HTERT RPE-1 (cell line): ENCODE results near the gene DIP2A.
"Not testable (repeated sequence)": the region's sequence is repeated elsewhere in the genome, so short reads cannot be mapped to it uniquely, and the experiment has no call there.

ENCODE experiments used
- in situ Hi-C: fragments of 300-500 bp; cut with MboI; formaldehyde crosslinking; loops from 4 replicates; pipeline ENCODE4 v1.14.3; 2020; ENCODE audit warnings: low sequenced_read_pairs

Gene DIP2A

DNA sequence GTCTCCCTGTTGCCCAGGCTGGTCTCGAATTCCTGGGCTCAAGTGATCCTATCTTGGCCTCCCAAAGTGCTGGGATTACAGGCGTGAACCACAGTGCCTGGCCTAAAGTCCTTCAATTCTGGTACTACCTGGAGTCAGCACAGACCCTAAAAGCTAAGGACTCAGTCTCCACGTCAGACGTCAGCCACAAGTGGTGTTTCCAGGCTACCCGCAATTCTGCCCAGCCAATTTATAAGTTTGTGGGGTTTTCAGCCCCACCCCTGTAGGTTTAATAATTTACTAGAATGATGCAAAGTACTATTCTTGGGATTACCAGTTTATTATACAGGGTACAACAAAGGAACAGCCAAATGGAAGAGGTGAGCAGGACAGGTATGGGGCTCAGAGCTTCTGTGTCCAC lies 10.6 kb upstream of the DIP2A start:
- in situ Hi-C loops: no loop called here

DNA sequence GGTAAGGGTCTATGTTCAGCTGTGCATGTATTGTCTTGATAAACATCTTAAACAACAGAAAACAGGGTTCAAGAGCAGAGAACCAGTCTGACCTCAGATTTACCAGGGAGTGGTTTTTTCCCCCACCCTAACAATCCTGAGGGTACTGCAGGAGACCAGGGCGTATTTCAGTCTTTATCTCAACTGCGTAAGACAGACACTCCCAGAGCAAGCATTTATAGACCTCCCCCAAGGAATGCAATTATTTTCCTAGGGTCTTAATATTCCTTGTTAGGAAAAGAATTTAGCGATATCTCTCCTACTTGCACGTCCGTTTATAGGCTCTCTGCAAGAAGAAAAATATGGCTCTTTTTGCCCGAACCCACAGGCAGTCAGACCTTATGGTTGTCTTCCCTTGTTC lies 9.8 kb upstream of the DIP2A start:
- in situ Hi-C loops: not testable (repeated sequence)

DNA sequence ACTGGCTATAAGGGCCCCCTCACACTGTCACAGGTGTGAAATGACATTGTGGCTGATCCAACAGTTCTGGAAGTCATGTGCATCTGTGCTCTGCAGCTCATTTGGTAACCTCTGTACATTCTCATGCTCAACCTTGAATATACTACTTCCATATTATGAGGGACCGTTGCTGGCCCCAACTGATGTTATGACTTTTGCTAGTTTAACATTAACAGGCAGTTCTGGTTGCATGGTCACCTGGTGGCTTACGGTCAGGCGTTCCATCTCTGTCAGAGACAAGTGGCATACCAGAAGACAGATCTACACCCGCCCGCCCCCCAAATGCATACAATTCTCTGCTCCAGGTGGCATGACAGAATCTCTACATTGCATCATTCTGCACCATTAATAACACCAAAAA lies 6.0 kb upstream of the DIP2A start:
- in situ Hi-C loops: no loop called here

DNA sequence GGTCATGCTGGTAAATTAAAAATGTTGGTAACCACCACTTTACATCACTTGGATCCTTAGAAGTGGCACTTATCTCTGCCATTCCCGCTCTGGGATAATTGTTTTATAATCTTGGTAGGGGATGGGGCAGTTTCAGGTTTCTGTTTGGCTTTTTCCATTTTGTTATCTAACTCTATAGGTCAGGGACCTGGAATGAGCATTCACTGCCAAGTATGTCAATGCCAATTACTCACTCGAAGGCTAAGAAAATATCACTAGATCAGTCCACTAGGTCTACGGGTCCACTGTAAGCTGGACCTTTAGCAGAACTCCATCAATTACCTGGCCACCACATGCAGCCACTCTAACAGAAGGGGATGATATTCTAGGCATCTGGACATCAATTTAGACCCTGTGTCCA lies 4.5 kb upstream of the DIP2A start:
- in situ Hi-C loops: no loop called here

DNA sequence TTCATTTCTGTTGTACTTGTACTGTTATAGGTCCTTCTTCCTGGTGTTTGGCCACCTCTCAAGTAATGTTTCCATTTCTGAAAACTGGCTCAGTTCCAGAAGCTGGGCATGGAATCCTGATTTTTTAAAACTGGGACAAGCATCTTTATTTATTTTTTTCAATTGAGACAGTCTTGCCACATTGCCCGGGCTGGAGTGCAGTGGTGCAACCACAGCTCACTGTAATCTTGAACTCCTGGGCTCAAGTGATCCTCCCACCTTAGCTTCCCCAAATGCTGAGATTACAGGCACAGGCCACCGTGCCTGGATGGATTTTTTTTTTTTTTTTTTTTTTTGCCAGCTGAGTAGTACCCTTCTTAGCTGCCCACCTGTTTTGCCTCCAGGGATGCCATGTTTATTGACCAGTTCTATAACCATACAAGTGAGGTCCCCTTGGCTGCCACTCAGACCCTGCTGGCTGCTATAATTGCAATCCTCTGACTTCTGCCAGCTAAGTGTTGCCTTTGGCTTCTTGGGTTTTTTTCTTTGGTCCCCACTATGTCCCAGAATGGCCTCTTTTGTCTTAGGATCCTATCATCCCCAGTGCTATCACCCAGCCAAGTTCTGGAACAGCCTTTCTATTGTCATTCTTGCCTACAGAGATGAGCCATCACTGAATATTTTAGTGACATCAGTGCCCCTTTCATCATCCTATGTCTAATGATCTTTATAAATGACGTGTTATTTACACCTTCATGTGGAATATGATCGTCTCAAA lies 3.9 kb upstream of the DIP2A start:
- in situ Hi-C loops: no loop called here

DNA sequence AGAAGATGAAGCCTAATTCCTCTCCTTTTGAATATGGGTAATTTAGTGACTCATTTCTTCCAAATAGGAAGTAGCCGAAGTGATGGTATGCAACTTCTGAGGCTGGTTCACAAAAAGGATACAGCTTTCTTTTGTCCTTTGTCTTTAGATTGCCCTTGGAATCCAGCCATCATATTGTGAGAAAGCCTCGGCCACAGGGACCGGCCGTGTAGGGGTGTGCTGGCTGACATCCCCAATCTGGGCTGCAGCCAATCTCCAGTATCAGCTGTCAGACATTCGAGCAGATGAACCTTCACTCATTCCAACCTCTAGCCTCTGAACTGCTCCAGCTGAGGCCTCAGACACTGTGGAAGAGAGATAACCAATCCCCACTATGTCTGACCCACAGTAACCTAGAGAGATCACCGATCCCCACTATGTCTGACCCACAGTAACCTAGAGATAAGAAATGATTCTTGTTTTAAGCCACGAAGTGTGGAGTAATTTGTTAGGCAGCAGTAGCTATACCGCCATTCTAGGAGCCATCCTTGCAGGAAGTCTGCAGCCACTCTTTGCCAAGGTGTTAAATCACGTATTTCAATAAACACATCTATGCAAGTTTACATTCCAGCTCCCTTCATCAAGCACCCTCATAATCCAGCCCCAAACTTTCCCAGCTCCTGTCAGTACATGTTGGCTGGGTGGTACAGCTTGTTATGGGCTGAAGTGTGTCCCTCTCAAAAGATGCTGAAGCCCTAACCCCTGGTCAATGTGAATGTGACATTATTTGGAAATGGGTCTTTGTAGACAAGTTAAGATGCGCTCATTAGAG lies 2.9 kb upstream of the DIP2A start:
- in situ Hi-C loops: no loop called here

DNA sequence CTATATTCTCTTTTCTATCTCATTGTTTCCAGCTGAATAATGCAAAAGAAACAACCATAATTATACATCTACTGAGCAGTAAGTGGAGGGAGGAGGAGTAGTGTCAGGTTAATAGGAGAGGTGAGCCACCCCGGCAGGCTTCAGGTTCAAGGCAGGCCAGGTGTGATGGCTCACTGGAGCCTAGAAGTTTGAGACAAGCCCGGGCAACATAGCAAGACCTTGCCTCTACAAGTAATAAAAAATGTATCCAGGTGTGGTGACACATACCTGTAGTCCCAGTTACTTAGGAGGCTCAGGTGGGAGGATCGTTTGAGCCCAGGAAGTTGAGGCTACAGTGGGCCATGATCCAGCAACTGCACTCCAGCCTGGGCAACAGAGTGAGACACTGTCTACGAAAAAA lies 1.9 kb upstream of the DIP2A start:
- in situ Hi-C loops: no loop called here

DNA sequence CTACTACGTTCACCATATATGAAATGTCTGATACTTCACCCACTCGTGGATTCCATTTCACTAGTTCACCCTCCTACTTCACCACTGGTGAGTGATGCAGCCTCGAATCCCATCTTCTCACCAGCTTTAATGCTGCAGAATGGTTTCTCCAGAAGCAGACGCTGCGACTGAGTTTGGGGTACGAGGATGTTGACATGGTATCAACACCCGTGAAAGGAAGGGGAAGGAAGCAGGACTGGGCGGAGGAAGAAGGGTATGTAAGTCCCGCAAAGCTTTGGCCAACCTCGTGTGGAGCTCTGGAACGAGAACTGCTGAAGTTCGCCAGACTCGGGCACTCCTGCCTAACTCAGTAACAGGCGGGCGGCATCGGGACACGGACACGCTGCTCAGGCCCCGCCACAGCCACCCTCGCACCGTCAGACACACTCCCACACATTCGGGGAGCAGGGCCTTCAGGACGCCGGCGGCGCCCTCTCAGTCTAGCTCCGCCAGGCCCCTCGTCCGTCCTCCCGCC lies 833 bp upstream of the DIP2A start:
- in situ Hi-C loops: no loop called here

DNA sequence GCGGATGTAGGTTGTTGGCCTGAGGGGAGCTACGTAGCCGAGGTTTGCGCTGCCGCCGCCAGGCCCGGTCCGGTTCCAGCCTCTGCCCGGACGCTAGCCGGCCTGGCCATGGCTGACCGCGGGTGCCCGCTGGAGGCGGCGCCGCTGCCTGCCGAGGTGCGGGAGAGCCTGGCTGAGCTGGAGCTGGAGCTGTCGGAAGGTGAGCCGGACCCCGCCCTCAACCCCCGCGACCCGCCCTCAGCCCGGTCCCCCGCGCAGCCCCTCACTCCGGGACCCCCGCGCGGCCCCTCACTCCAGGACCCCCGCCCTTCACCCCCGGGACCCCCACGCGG lies 299 bp downstream of the DIP2A start:
- in situ Hi-C loops: no loop called here

DNA sequence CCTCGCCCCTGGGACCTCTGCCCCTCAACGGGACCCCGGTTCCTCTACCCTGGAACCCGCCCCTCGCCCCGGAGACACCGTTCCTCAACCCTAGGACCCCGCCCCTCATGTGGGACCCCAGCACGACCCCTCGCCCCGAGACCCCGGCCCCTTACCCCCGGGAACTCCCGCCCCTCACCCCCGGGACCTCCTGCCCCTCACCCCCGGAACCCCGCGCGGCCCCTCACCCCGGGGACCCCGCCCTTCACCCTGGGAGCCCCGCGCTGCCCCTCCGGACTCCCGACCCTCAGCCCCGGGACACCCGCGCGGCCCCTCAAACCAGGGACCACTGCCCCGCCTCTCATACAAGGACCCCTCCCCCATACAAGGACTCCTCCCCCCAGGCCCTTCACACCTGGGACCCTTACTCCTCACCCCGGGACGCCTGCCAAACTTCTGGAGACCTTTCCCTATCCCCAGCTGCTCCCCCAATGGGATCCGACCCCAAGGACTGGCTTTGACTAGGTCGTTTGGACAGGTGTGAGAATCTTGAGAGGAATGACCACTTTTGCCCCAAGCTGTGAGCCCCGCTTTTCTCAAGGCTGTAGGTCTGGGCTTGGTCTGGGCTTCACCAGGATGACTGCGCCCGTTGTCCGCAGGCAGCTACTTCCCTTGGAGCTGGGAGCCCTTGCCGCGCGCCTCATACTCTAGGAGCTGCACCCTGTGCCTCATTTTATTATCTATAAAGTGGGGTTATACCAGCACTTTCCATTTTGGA lies 843 bp downstream of the DIP2A start:
- in situ Hi-C loops: no loop called here

DNA sequence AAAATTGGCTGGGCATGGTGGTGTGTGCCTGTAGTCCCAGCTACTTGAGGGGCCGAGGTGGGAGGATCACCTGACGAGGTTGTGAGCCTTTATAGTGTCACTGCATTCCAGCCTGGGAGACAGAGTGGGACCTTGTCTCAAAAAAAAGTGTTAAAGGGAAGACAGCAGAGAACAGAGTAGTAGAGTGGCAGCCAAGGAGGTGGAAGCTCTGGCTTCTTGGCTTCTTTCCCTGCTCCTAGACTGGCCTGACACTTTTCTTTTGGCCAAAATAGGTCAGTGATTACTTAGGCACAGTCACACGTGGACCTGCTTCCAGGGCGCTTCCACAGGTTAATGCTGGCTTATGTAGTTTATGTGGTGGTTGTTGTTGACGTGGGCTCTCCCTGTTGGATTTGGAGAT lies 3.2 kb downstream of the DIP2A start:
- in situ Hi-C loops: no loop called here

DNA sequence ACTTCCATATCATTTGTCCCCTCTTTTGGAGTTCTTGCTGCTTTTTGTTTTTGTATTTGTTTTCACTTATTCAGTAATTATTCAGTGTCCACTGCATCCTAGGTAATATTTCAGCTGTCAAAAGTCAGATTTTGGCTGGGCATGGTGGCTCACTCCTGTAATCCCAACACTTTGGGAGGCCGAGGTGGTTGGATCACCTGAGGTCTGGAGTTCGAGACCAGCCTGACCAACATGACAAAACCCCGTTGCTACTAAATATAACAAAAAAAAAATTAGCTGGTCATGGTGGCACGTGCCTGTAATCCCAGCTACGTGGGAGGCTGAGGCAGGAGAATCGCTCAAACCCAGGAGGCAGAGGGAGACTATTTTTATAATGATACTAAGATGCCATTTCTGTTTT lies 6.5 kb downstream of the DIP2A start:
- in situ Hi-C loops: not testable (repeated sequence)

DNA sequence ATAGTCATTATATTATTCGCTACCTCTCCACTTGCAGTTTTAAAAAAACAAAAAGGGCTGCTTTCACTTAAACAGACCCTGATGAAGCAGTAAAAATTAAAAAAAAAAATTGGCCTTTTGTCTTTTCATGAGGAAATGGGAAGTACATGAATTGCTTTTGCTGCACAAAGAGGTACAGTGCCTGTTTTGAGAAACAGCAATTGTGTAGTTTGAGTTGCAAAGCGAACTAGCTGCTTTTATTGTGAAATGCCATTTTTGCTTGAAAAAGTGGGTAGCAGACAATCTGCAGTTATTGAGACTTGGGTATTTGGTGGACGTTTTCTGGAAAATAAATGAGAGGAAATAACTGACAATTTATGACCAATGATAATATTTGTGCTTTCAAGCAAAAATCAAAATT lies 7.0 kb downstream of the DIP2A start:
- in situ Hi-C loops: no loop called here

DNA sequence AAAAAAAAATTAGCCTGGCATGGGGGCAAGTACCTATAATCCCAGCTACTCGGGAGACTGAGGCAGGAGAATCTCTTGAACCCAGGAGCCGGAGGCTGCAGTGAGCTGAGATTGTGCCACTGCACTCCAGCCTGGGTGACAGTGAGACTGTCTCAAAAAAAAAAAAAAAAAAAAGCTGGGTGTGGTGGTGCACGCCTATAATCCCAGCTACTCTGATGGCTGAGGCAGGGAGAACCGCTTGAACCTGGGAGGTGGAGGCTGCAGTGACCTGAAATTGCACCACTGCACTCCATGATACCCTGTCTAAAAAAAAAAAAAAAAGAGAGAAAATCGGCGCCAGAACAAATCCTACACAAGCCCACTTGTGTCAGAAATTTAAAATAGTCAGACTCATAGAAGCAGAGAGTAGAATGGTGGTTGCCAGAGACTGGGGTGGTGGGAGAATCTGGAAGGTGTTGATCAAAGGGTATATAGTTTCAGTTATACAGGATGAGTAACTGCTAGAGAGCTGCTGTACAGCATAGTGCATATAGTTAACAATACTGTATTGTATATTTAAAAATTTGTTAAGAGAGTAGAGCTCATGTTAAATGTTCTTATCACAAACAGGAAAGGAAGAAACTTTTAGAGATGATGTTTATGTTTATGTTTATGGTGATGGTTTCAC lies 9.6 kb downstream of the DIP2A start:
- in situ Hi-C loops: no loop called here

DNA sequence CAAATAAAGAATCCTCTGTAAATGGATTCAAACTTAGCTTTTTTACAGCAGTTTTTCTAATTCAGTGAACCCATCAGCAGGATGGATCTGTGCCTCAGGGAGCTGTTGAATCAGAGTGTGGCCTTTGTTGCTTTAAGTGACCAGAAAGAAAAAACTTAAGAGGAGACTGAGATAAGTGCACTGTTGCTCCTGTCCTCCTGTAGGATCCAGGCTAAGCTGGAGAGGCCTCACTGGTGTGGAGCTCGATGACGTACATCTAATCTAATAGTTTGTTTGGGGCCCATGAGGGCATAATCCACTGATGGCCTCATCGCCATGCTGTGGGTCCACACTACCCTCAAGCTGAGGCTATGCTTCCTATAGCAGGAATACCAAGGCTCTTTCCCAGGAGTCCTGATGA lies 10.6 kb downstream of the DIP2A start:
- in situ Hi-C loops: no loop called here

DNA sequence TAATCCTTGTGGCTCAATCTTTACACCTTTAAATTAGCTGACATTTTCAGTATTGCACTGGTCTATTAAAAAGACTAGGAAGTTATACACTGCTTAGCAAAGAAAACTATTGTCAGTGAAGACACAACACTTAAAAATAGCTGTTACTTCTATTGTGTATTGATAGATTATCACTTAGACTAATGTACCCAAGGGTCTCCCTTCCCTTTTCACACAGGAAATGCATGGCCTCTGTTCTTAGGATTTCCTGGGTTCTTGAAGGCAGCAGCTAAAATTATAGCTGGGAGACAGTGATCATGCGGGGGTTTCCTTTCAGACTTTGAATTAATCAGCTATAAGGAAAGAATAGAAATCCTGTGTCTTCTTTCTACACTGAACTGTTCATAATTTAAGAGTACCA lies 12.8 kb downstream of the DIP2A start:
- in situ Hi-C loops: no loop called here

DNA sequence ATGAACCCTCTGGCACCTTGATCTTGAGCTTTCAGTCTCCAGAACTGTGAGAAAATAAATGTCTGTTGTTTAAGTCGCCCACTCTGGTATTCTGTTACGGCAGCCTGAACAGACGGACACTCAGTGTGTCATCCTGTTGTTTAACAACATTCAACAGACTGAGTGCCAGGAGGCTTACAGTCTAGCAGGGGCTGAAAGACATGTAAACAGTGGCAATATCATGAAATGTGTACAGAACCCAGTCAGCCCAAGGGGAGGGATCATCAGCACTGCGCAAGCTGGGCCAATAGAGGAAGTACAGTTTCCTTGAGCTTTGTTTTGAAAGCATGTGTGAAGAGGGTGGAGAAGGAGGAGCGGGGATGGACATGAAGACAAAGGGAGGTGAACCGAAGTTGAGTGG lies 13.6 kb downstream of the DIP2A start:
- in situ Hi-C loops: no loop called here

DNA sequence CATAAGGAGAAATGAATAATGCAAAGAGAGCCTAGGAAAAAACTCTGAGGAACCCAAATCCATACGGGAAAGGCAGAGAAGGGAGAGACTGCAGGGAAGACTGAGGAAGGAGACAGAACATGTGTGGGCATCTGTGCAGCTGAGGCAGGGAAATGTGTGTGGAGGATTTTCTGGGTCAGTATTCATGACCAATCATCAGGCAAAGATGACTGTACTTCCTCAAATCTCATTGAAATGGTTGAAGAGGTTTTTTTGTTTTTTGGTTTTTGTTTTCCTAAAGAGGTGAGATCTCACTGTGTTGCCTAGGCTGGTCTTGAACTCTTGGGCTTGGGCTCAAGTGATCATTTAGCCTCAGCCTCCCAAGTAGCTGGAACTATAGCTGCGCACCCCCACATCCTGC lies 15.7 kb downstream of the DIP2A start:
- in situ Hi-C loops: no loop called here

DNA sequence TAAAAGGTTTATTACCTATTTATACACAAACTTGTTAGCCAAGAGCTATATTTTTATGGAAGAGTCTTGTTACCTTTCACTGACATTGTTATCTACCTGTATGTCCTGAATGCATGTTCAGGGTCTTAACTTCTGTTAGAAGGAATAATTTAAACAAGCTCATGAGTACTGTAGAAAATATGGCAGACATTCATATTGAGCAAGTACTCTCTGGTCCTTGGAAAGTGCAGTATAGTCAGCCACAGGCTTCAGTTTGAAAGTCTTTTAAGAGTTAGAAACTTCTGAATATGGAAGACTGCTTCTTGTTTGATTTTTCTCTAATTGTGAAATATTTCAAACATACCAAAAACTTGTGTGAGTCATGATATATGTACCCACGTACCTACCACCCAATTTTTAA lies 16.6 kb downstream of the DIP2A start:
- in situ Hi-C loops: no loop called here

DNA sequence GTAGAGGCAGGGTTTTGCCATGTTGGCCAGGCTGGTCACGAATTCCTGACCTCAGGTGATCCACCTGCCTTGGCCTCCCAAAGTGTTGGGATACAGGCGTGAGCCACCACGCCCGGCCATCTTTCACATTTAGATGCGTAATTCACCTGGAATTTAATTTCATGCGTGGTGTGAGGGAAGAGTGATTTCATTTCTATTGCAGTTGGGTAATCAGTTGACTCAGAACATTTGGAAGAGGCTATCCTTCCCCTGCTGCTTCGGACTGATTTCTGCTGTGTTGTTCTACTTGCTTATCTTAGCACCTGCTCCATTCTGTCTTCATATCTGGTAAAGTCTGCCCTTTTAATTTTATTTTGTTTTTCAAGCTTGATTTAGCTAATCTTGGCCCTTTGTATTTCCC lies 19.1 kb downstream of the DIP2A start:
- in situ Hi-C loops: no loop called here

DNA sequence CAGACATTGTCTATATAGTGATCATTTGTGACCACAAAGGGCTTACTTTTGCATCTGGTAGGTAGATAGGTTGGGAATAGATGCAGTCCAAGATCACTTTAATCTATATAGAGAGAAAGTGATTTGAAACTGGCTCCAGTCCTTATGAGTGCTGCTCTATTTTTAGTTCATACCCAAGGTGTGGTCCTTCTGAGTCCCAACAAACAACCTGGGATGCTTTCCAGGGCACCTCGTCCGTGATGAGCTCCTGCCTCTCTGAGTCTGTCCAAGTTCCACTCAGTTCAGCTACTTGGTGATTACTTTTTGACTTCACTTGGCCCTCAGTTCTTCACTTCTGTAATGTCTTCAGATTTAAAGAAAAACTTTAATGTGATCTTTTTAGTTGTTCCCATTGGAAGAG lies 20.2 kb downstream of the DIP2A start:
- in situ Hi-C loops: no loop called here
